MCF 10A (cell line): Measurements from ENCODE around the gene C19orf25. TPM values are rescaled to one million over a fixed set of nuclear protein-coding genes. Genes with fewer than 3 reads are reported as not detected.
"Not testable (repeated sequence)": the region's sequence is repeated elsewhere in the genome, so short reads cannot be mapped to it uniquely, and the experiment has no call there.

Experiments
- BruUV-seq: library from RNA; stranded (reverse); fragments of 400-500 nt; replicated peaks from 2 replicates; lab custom pipeline; 2021; lab: Mats Ljungman, UMichigan
- CTCF ChIA-PET: fragments of 300-600 bp; sonication (Branson Sonifier 250); formaldehyde crosslinking; extraction: SDS; loops from one replicate; lab custom pipeline; 2021; ENCODE audit warnings: antibody characterized with exemption, inconsistent platforms; lab: Yijun Ruan, JAX
- POLR2A ChIA-PET: fragments of 300-600, 350-650 bp; sonication (Branson Sonifier 250); formaldehyde crosslinking; extraction: SDS; loops from one replicate; lab custom pipeline; 2020; ENCODE audit warnings: antibody characterized with exemption, inconsistent platforms; lab: Yijun Ruan, JAX
- DNase-seq: peaks from one replicate; pipeline ENCODE4 v3.0.0-alpha.2; 2018; ENCODE audit not compliant: unreplicated experiment
- H3K27ac Mint-ChIP-seq: one replicate; pipeline ENCODE4 v1.8.0; 2022; ENCODE audit warnings: mild to moderate bottlenecking, low read depth, mixed read lengths; ENCODE audit not compliant: unreplicated experiment
- H3K27me3 Mint-ChIP-seq: one replicate; pipeline ENCODE4 v1.8.0; 2022; ENCODE audit warnings: mixed read lengths; ENCODE audit not compliant: insufficient read depth, unreplicated experiment
- H3K36me3 Mint-ChIP-seq: one replicate; pipeline ENCODE4 v1.8.0; 2022; ENCODE audit warnings: mild to moderate bottlenecking, moderate library complexity, mixed read lengths; ENCODE audit not compliant: insufficient read depth, unreplicated experiment
- H3K4me1 Mint-ChIP-seq: one replicate; pipeline ENCODE4 v1.8.0; 2022; ENCODE audit warnings: mixed read lengths; ENCODE audit not compliant: insufficient read depth, unreplicated experiment
- H3K4me3 Mint-ChIP-seq: one replicate; pipeline ENCODE4 v1.8.0; 2022; ENCODE audit warnings: mild to moderate bottlenecking, moderate library complexity, mixed read lengths; ENCODE audit not compliant: unreplicated experiment
- H3K9me3 Mint-ChIP-seq: one replicate; pipeline ENCODE4 v1.8.0; 2022; ENCODE audit warnings: mixed read lengths; ENCODE audit not compliant: unreplicated experiment
- intact Hi-C: fragments of 100-400 bp; cut with micrococcal nuclease; formaldehyde crosslinking; loops from 2 replicates; pipeline ENCODE4 v1.14.1; 2022
- total RNA-seq: library from RNA; stranded (reverse); gene quantifications from 2 replicates; pipeline ENCODE4 v1.2.3, GENCODE V29; 2022
- TF ChIP-seq, protein P1 (sequence below): fragments of 200-600 bp; IDR thresholded peaks from one replicate; pipeline ENCODE4 v1.8.0; 2022; ENCODE audit warnings: antibody characterized with exemption, mild to moderate bottlenecking; ENCODE audit not compliant: unreplicated experiment

The C19orf25 gene
- total RNA-seq, 1 experiment from 2014 or later: 40.5 TPM

GRCh38 chr19:1439525-1440417, 39.2 kb downstream of the C19orf25 start:
- H3K4me3 Mint-ChIP-seq: peak overlapping the region; percentile 98
- H3K9me3 Mint-ChIP-seq, DNase-seq, BruUV-seq, H3K4me1 Mint-ChIP-seq, H3K27me3 Mint-ChIP-seq: not testable (repeated sequence)
- H3K36me3 Mint-ChIP-seq: peaks cover 80% of the 10 kb centered on the region
- POLR2A ChIA-PET: interaction anchor here (0.7 to 1.7 kb wide), 9 partner anchors 14 to 418 kb away, joined by 3 to 5 read pairs (median 3); partner anchors contain the start of genes CIRBP and FAM174C
- intact Hi-C loops: loop anchor here (2.0 kb wide), 1 partner anchor 161 kb away; no protein-coding TSS in a partner anchor
- H3K27ac Mint-ChIP-seq: peak overlapping the region; percentile 100
- CTCF ChIA-PET: interaction anchor here (0.6 to 1.3 kb wide), 3 partner anchors 7 to 16 kb away, joined by 3 read pairs; no protein-coding TSS in a partner anchor

- ChIA-PET CTCF (interaction anchor here (1.3 kb wide), 1 partner anchor 8 kb away, joined by 3 read pairs; no protein-coding TSS in a partner anchor), POLR2A (interaction anchor here (0.9 to 1.7 kb wide), 5 partner anchors 15 to 55 kb away, joined by 3 to 4 read pairs (median 3); no protein-coding TSS in a partner anchor)
- H3K36me3 Mint-ChIP-seq: peaks cover 79% of the 10 kb centered on the region
- H3K9me3 Mint-ChIP-seq: no peaks in the 10 kb centered on the region
- DNase-seq: no peak
- H3K27me3 Mint-ChIP-seq: no peaks in the 10 kb centered on the region
- peak overlapping the region; percentile 100 for H3K27ac Mint-ChIP-seq
- TF ChIP-seq, protein P1, sequence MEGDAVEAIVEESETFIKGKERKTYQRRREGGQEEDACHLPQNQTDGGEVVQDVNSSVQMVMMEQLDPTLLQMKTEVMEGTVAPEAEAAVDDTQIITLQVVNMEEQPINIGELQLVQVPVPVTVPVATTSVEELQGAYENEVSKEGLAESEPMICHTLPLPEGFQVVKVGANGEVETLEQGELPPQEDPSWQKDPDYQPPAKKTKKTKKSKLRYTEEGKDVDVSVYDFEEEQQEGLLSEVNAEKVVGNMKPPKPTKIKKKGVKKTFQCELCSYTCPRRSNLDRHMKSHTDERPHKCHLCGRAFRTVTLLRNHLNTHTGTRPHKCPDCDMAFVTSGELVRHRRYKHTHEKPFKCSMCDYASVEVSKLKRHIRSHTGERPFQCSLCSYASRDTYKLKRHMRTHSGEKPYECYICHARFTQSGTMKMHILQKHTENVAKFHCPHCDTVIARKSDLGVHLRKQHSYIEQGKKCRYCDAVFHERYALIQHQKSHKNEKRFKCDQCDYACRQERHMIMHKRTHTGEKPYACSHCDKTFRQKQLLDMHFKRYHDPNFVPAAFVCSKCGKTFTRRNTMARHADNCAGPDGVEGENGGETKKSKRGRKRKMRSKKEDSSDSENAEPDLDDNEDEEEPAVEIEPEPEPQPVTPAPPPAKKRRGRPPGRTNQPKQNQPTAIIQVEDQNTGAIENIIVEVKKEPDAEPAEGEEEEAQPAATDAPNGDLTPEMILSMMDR: no peak
- no TSS peak for BruUV-seq
- peak overlapping the region; percentile 98 for H3K4me3 Mint-ChIP-seq
- peaks cover 6% of the 10 kb centered on the region for H3K4me1 Mint-ChIP-seq
- intact Hi-C loops: loop anchor here (1.0 to 2.0 kb wide), 2 partner anchors 74 to 160 kb away; partner anchors contain the start of gene ADAMTSL5
Measured at GRCh38 chr19:1438933-1439354, 40.1 kb downstream of the C19orf25 start.

- Mint-ChIP-seq H3K27ac (peak within 1 kb of the TSS; percentile 100), H3K27me3 (no peaks in the 10 kb centered on the region), H3K4me3 (peak within 1 kb of the TSS; percentile 98), H3K9me3 (no peaks in the 10 kb centered on the region), H3K4me1 (peaks cover 6% of the 10 kb centered on the region), H3K36me3 (peaks cover 77% of the 10 kb centered on the region)
- ChIA-PET POLR2A (interaction anchor here (0.9 to 1.7 kb wide), 6 partner anchors 15 to 163 kb away, joined by 3 to 4 read pairs (median 3); partner anchors contain the start of gene FAM174C), CTCF (interaction anchor here (0.6 to 1.3 kb wide), 5 partner anchors 9 to 153 kb away, joined by 3 to 5 read pairs (median 3); no protein-coding TSS in a partner anchor)
- TF ChIP-seq, protein P1: peak; percentile 87
- intact Hi-C loops: loop anchor here (1.0 to 2.0 kb wide), 2 partner anchors 75 to 159 kb away; partner anchors contain the start of gene ADAMTSL5
- peak; percentile 92 for DNase-seq
- BruUV-seq: TSS peak; percentile 65
Measured at GRCh38 chr19:1438035-1438932, 40.7 kb downstream of the C19orf25 start, which contains the start of gene RPS15. TSS of gene RPS15 (plus strand) at chr19:1438396. CDS start at chr19:1438426, 30 bp downstream.

GRCh38 chr19:1437609-1438008, 41.4 kb downstream of the C19orf25 start:
- ChIA-PET CTCF (interaction anchor here (0.6 to 1.4 kb wide), 6 partner anchors 9 to 153 kb away, joined by 3 to 5 read pairs (median 3); no protein-coding TSS in a partner anchor), POLR2A (interaction anchor here (1.2 to 1.4 kb wide), 2 partner anchors 20 to 162 kb away, joined by 3 to 4 read pairs; partner anchors contain the start of gene FAM174C)
- no peak for DNase-seq
- BruUV-seq: no TSS peak
- TF ChIP-seq, protein P1: no peak
- intact Hi-C loops: loop anchor here (1.0 to 2.0 kb wide), 2 partner anchors 76 to 159 kb away; partner anchors contain the start of gene ADAMTSL5
- H3K4me1 Mint-ChIP-seq: peaks cover 2% of the 10 kb centered on the region
- H3K9me3 Mint-ChIP-seq: no peaks in the 10 kb centered on the region
- no peaks in the 10 kb centered on the region for H3K27me3 Mint-ChIP-seq
- H3K36me3 Mint-ChIP-seq: peaks cover 75% of the 10 kb centered on the region
- no peak overlapping the region for H3K4me3 Mint-ChIP-seq
- no peak overlapping the region for H3K27ac Mint-ChIP-seq
